Measurements from ENCODE around the gene TENM4. TPM values are rescaled to one million over a fixed set of nuclear protein-coding genes. Genes with fewer than 3 reads are reported as not detected.

The TENM4 gene
- polyA plus RNA-seq, 1 of the 3 experiments (the other 2 are of a cell fraction) = 16.7 TPM

- Histone ChIP-seq H3K27ac (ENCODE audit: low read depth in 2 of 2, low read length in 1 of 2) (no peak overlapping the region), H3K9me3 (no peaks in the 10 kb centered on the region), H3K9ac (no peak overlapping the region), H2AFZ (ENCODE audit: low read depth) (no peak overlapping the region), H3K4me3 (ENCODE audit: low read depth in 2 of 2, low read length in 1 of 2) (no peak overlapping the region), H3K4me1 (ENCODE audit: control insufficient read depth in 1 of 2, insufficient read depth in 2 of 2, low read depth in 1 of 2, low read length in 1 of 2) (no peaks in the 10 kb centered on the region), H3K36me3 (replicated peaks in 1 of 2; ENCODE audit: control insufficient read depth in 1 of 2, insufficient read depth in 2 of 2, low read length in 1 of 2) (no peaks in the 10 kb centered on the region), H3K4me2 (no peak overlapping the region), H3K9me2 (no peaks in the 10 kb centered on the region), H3K79me2 (ENCODE audit: insufficient read depth) (no peaks in the 10 kb centered on the region), H3K27me3 (ENCODE audit: insufficient read depth) (no peaks in the 10 kb centered on the region), H4K20me1 (ENCODE audit: insufficient read depth) (no peaks in the 10 kb centered on the region), H3F3A (replicated peaks; ENCODE audit: insufficient read depth) (no peaks in the 10 kb centered on the region)
- POLR2A ChIA-PET = no interaction called here
- WGBS (ENCODE audit: low lambda C conversion rate) = 61% methylated on average over 7 of the region's 7 CpGs
- DNase-seq = no peak
- CTCF ChIA-PET = interaction anchor here (1.5 to 1.8 kb wide), 2 partner anchors 22 to 32 kb away, joined by 3 to 8 read pairs; no protein-coding TSS in a partner anchor
- TF ChIP-seq PBX3 (IDR thresholded peaks at IDR 0.05) (no peak), TAF1 (IDR thresholded peaks at IDR 0.05; ENCODE audit: borderline replicate concordance, low read depth, low read length) (no peak), FOXM1 (IDR thresholded peaks at IDR 0.05; ENCODE audit: low read depth) (no peak), MAX (IDR thresholded peaks at IDR 0.05; ENCODE audit: low read depth) (no peak)
These were observed 30.4 kb upstream of the TENM4 start for GRCh38 chr11:79471071-79471844.

- no peak overlapping the region for H3K4me2 ChIP-seq
- H3K27ac ChIP-seq (ENCODE audit: low read depth in 2 of 2, low read length in 1 of 2) = no peak overlapping the region
- no peaks in the 10 kb centered on the region for H3K4me1 ChIP-seq (ENCODE audit: control insufficient read depth in 1 of 2, insufficient read depth in 2 of 2, low read depth in 1 of 2, low read length in 1 of 2)
- TF ChIP-seq REST (IDR thresholded peaks at IDR 0.05; ENCODE audit: low read depth, low read length) = no peak
- no peak for TF ChIP-seq YY1 (IDR thresholded peaks at IDR 0.05; ENCODE audit: low read depth)
- no peak for TF ChIP-seq EP300 (IDR thresholded peaks at IDR 0.05; ENCODE audit: borderline replicate concordance in 1 of 2, low read depth in 1 of 2, low read length in 1 of 2)
- TF ChIP-seq NFIC (IDR thresholded peaks at IDR 0.05; ENCODE audit: borderline replicate concordance) = no peak
- no peak for TF ChIP-seq RAD21 (IDR thresholded peaks at IDR 0.05; ENCODE audit: low read length)
- no peak for TF ChIP-seq ELF1 (IDR thresholded peaks at IDR 0.05)
- TF ChIP-seq RFX5 (IDR thresholded peaks at IDR 0.05; ENCODE audit: low read length) = no peak
- TF ChIP-seq CTCF (IDR thresholded peaks at IDR 0.05) = no peak
- TF ChIP-seq USF2 (IDR thresholded peaks at IDR 0.05; ENCODE audit: borderline replicate concordance, low read depth, low read length) = no peak
- no peak for TF ChIP-seq SMC3 (IDR thresholded peaks at IDR 0.05; ENCODE audit: low read depth, low read length)
- no peak for TF ChIP-seq RXRA (IDR thresholded peaks at IDR 0.05; ENCODE audit: borderline replicate concordance, low read depth)
- no peaks in the 10 kb centered on the region for H4K20me1 ChIP-seq (ENCODE audit: insufficient read depth)
- H3K9me3 ChIP-seq = no peaks in the 10 kb centered on the region
- DNase-seq = no peak
- no peaks in the 10 kb centered on the region for H3K27me3 ChIP-seq (ENCODE audit: insufficient read depth)
- no peak overlapping the region for H2AFZ ChIP-seq (ENCODE audit: low read depth)
- H3F3A ChIP-seq (replicated peaks; ENCODE audit: insufficient read depth) = no peaks in the 10 kb centered on the region
- no peak overlapping the region for H3K4me3 ChIP-seq (ENCODE audit: low read depth in 2 of 2, low read length in 1 of 2)
- no peaks in the 10 kb centered on the region for H3K79me2 ChIP-seq (ENCODE audit: insufficient read depth)
- no peaks in the 10 kb centered on the region for H3K9me2 ChIP-seq
- WGBS (ENCODE audit: low lambda C conversion rate) = 41% methylated on average over 2 of the region's 2 CpGs
- no peaks in the 10 kb centered on the region for H3K36me3 ChIP-seq (replicated peaks in 1 of 2; ENCODE audit: control insufficient read depth in 1 of 2, insufficient read depth in 2 of 2, low read length in 1 of 2)
- no peak overlapping the region for H3K9ac ChIP-seq
- ChIA-PET POLR2A (no interaction called here), CTCF (interaction anchor here (1.5 to 1.8 kb wide), 2 partner anchors 23 to 30 kb away, joined by 3 to 8 read pairs; no protein-coding TSS in a partner anchor)
These were observed 29.3 kb upstream of the TENM4 start for GRCh38 chr11:79470161-79470560.

Data from SK-N-SH (cell line).